Measurements from ENCODE around the gene ZBTB44.
"Not testable (repeated sequence)": the region's sequence is repeated elsewhere in the genome, so short reads cannot be mapped to it uniquely, and the experiment has no call there.

Gene ZBTB44

GRCh38 chr11:130199792-130200191, 114.9 kb downstream of the ZBTB44 start:
- no peak for DNase-seq (ENCODE audit: low read depth in 1 of 2, low spot score in 1 of 2)

GRCh38 chr11:130198964-130199363, 115.8 kb downstream of the ZBTB44 start:
- DNase-seq (ENCODE audit: low read depth in 1 of 2, low spot score in 1 of 2) = no peak

GRCh38 chr11:130198292-130198691, 116.4 kb downstream of the ZBTB44 start:
- no peak for DNase-seq (ENCODE audit: low read depth in 1 of 2, low spot score in 1 of 2)

GRCh38 chr11:130197386-130198035, 117.2 kb downstream of the ZBTB44 start:
- no peak for DNase-seq (ENCODE audit: low read depth in 1 of 2, low spot score in 1 of 2)

- DNase-seq (ENCODE audit: low read depth in 1 of 2, low spot score in 1 of 2) = no peak
Measured at GRCh38 chr11:130194241-130195023, 120.3 kb downstream of the ZBTB44 start.

GRCh38 chr11:130193551-130193950, 121.2 kb downstream of the ZBTB44 start:
- DNase-seq (ENCODE audit: low read depth in 1 of 2, low spot score in 1 of 2) = not testable (repeated sequence)

- no peak for DNase-seq (ENCODE audit: low read depth in 1 of 2, low spot score in 1 of 2)
Measured at GRCh38 chr11:130192845-130193267, 121.9 kb downstream of the ZBTB44 start.

- no peak for DNase-seq (ENCODE audit: low read depth in 1 of 2, low spot score in 1 of 2)
Measured at GRCh38 chr11:130191896-130192295, 122.8 kb downstream of the ZBTB44 start.

- DNase-seq (ENCODE audit: low read depth in 1 of 2, low spot score in 1 of 2) = no peak
Measured at GRCh38 chr11:130190371-130190881, 124.3 kb downstream of the ZBTB44 start.

- no peak for DNase-seq (ENCODE audit: low read depth in 1 of 2, low spot score in 1 of 2)
Measured at GRCh38 chr11:130189492-130190210, 125.1 kb downstream of the ZBTB44 start.

GRCh38 chr11:130188585-130189347, 126.0 kb downstream of the ZBTB44 start:
- DNase-seq (ENCODE audit: low read depth in 1 of 2, low spot score in 1 of 2) = no peak

- no peak for DNase-seq (ENCODE audit: low read depth in 1 of 2, low spot score in 1 of 2)
Measured at GRCh38 chr11:130188047-130188446, 126.7 kb downstream of the ZBTB44 start.

- no peak for DNase-seq (ENCODE audit: low read depth in 1 of 2, low spot score in 1 of 2)
Measured at GRCh38 chr11:130187096-130187495, 127.6 kb downstream of the ZBTB44 start.

- no peak for DNase-seq (ENCODE audit: low read depth in 1 of 2, low spot score in 1 of 2)
Measured at GRCh38 chr11:130183878-130184610, 130.7 kb downstream of the ZBTB44 start.

- DNase-seq (ENCODE audit: low read depth in 1 of 2, low spot score in 1 of 2) = no peak
Measured at GRCh38 chr11:130181295-130182272, 133.1 kb downstream of the ZBTB44 start.

GRCh38 chr11:130180896-130181294, 133.8 kb downstream of the ZBTB44 start:
- no peak for DNase-seq (ENCODE audit: low read depth in 1 of 2, low spot score in 1 of 2)

- no peak for DNase-seq (ENCODE audit: low read depth in 1 of 2, low spot score in 1 of 2)
Measured at GRCh38 chr11:130180491-130180890, 134.2 kb downstream of the ZBTB44 start.

- DNase-seq (ENCODE audit: low read depth in 1 of 2, low spot score in 1 of 2) = no peak
Measured at GRCh38 chr11:130179396-130180306, 135.1 kb downstream of the ZBTB44 start.

Measured in stimulated activated CD4-positive, alpha-beta T cell treated with anti-CD3 and anti-CD28 coated beads, Interleukin-15, amount 100 ng/mL, for 1 hour (primary cell).